ENCODE results near the gene ZNRD2.
A peak's percentile ranks its signal among the peaks of the same experiment; 100 is the strongest.

Gene ZNRD2

DNA sequence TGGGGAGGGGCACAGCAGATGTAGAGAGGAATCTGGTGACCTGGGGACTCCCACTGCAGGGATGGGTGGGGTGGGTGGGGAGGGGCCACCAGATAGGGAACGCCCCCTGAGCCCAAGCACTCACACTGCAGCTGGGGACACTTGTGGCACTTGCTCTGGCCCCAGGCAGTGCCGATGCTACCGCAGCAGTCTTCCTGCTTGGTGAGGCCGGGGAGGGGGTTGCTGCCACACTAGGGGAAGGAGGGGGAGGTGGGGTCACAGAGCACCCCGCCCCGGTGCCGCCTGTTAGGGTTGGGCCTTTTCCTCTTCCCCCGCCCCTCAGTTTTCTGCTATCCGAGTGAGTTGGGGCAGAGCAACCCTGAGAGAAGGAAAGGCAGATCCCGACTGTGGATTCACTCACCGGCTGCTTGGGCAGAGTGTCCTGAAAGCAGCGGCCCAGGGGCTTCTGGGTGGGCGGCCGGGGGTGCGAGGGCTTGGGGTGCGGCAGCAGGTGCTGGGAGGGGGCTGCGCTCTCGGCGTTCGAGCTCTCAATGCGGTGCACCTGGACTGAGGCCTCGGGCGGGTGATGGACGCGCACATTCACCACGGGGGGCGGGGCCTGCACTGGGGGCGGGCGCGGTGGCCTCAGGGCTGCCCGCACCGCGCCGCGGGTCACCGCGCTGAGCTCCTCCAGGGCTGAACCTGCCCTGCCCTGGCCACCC is 16.8 kb upstream of the ZNRD2 start:
- DNase-seq (ENCODE audit: low spot score), result no peak
- Histone ChIP-seq H3K4me3 (ENCODE audit: severe bottlenecking) (no peak overlapping the region), H3K4me1 (ENCODE audit: insufficient read depth, poor library complexity, severe bottlenecking) (peaks cover 23% of the 10 kb centered on the region), H3K27me3 (ENCODE audit: insufficient read depth, poor library complexity, severe bottlenecking) (no peaks in the 10 kb centered on the region), H3K36me3 (ENCODE audit: low read depth) (peaks cover 4% of the 10 kb centered on the region; the same call in 1 of the 2 replicates), H3K27ac (ENCODE audit: poor library complexity, severe bottlenecking) (no peak overlapping the region), H3K9me3 (ENCODE audit: severe bottlenecking) (no peaks in the 10 kb centered on the region)
- TF ChIP-seq, protein P1, sequence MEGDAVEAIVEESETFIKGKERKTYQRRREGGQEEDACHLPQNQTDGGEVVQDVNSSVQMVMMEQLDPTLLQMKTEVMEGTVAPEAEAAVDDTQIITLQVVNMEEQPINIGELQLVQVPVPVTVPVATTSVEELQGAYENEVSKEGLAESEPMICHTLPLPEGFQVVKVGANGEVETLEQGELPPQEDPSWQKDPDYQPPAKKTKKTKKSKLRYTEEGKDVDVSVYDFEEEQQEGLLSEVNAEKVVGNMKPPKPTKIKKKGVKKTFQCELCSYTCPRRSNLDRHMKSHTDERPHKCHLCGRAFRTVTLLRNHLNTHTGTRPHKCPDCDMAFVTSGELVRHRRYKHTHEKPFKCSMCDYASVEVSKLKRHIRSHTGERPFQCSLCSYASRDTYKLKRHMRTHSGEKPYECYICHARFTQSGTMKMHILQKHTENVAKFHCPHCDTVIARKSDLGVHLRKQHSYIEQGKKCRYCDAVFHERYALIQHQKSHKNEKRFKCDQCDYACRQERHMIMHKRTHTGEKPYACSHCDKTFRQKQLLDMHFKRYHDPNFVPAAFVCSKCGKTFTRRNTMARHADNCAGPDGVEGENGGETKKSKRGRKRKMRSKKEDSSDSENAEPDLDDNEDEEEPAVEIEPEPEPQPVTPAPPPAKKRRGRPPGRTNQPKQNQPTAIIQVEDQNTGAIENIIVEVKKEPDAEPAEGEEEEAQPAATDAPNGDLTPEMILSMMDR (IDR thresholded peaks at IDR 0.05; ENCODE audit: poor library complexity, severe bottlenecking), result no peak
- no peak for ATAC-seq (ENCODE audit: low read depth)

DNA sequence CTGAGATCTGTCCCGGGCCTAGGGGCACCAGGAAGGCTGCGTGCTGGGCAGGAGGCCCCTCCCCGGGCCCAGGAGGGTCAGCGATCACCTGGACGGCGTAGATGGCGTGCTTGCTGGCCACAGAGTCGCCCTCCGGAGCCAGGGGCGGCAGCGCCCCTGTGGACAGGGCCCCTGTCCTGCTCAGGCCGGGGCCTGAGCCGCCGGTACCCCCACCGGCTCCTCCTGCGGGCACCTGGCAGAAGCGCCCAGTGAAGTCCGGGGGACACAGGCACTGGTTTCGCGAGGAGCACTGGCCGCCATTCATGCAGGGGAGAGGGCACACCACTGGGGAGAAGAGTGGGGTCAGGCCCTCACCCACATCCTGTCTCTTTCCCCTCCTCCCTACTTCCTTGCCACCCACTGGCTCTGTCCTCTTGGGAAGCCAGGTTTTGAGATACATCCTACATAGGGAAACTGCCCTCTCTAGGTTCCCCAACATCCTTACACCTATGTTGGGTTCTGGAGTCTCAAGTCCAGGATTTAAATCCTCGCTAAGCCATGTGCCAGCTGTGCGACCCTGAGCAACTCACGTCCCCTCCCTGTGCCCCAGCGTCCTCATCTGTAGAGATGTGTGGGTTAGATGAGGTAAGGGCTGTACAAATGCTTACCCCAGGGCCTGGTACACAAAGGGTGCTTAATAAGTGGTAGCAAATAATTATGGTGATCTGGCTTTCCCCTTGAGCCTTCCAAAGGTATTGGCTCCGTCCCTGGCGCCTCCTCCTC is 16.0 kb upstream of the ZNRD2 start:
- H3K27me3 ChIP-seq (ENCODE audit: insufficient read depth, poor library complexity, severe bottlenecking), result no peaks in the 10 kb centered on the region
- peaks cover 4% of the 10 kb centered on the region; the same call in 1 of the 2 replicates for H3K36me3 ChIP-seq (ENCODE audit: low read depth)
- no peak overlapping the region for H3K4me3 ChIP-seq (ENCODE audit: severe bottlenecking)
- TF ChIP-seq, protein P1 (IDR thresholded peaks at IDR 0.05; ENCODE audit: poor library complexity, severe bottlenecking), result no peak
- ATAC-seq (ENCODE audit: low read depth) (no peak), DNase-seq (ENCODE audit: low spot score) (no peak)
- H3K9me3 ChIP-seq (ENCODE audit: severe bottlenecking), result no peaks in the 10 kb centered on the region
- H3K27ac ChIP-seq (ENCODE audit: poor library complexity, severe bottlenecking), result peak overlapping the region; percentile 85
- peaks cover 31% of the 10 kb centered on the region for H3K4me1 ChIP-seq (ENCODE audit: insufficient read depth, poor library complexity, severe bottlenecking)

DNA sequence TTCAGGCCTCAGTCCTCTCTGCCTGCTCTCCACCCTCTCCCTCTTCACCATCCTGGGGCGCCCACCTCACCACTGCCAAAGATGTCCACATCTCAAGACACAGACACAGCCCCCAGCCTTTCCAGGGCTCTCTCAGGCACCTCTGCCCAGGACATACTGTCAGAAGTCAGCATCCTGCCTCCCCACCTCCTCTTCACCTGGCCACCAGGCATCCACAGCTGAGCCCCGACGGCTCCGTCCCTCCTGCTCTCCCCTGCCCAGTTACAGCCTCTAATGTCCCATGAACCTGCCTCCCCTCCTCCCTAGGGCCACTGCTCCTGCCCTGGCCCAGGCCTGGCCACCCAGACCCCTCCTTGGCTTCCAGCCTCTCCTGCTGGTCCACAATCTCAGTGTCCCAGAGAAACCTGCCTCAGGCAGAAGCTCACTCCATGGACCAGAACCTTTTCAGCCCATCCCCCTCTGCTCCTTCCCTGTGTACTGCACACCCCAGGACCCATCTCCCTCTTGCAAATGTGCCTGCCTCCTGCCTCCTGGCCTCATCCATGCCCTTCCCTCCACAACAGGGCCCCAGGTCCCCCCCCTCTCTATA is 15.3 kb upstream of the ZNRD2 start:
- H3K4me1 ChIP-seq (ENCODE audit: insufficient read depth, poor library complexity, severe bottlenecking), result peaks cover 38% of the 10 kb centered on the region

DNA sequence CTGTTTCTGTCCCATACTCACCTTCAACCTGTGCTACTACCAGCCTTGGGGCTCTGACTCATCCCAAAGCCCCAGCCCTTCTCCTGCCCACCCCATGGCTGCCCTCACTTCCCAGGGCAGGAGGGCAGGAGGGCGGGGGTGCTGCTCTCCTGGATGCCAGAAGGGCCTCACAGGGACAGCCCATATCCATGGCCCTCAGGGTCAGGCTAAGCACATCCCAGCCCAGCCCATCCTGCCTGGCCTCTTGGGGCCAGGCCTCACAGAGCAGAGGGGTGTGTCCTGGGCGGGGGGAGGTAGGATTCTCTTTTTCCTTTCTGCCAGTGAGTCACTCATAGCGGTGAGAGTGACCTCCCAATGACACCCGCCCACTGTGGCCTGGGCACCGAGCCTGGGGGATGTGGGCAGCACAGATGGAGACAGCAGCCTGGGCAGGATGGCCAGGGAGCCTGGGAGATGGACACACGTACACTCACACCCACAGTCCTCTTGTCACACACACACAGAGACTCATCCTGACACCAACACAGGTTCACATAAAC is 14.5 kb upstream of the ZNRD2 start:
- peaks cover 46% of the 10 kb centered on the region for H3K4me1 ChIP-seq (ENCODE audit: insufficient read depth, poor library complexity, severe bottlenecking)
- DNase-seq (ENCODE audit: low spot score) (peak; percentile 88), ATAC-seq (ENCODE audit: low read depth) (peak; percentile 64)
- H3K27me3 ChIP-seq (ENCODE audit: insufficient read depth, poor library complexity, severe bottlenecking), result no peaks in the 10 kb centered on the region
- no peaks in the 10 kb centered on the region for H3K36me3 ChIP-seq (ENCODE audit: low read depth)
- TF ChIP-seq, protein P1 (IDR thresholded peaks at IDR 0.05; ENCODE audit: poor library complexity, severe bottlenecking), result no peak
- no peak overlapping the region for H3K4me3 ChIP-seq (ENCODE audit: severe bottlenecking)
- peak overlapping the region; percentile 85 for H3K27ac ChIP-seq (ENCODE audit: poor library complexity, severe bottlenecking)
- no peaks in the 10 kb centered on the region for H3K9me3 ChIP-seq (ENCODE audit: severe bottlenecking)

More for the DNA sequence above, 15.3 kb upstream of the ZNRD2 start:
- no peak overlapping the region for H3K4me3 ChIP-seq (ENCODE audit: severe bottlenecking)
- TF ChIP-seq, protein P1 (IDR thresholded peaks at IDR 0.05; ENCODE audit: poor library complexity, severe bottlenecking), result no peak
- DNase-seq (ENCODE audit: low spot score) (no peak), ATAC-seq (ENCODE audit: low read depth) (no peak)
- no peaks in the 10 kb centered on the region for H3K27me3 ChIP-seq (ENCODE audit: insufficient read depth, poor library complexity, severe bottlenecking)
- no peaks in the 10 kb centered on the region for H3K9me3 ChIP-seq (ENCODE audit: severe bottlenecking)
- peak overlapping the region; percentile 85 for H3K27ac ChIP-seq (ENCODE audit: poor library complexity, severe bottlenecking)
- H3K36me3 ChIP-seq (ENCODE audit: low read depth), result peaks cover 3% of the 10 kb centered on the region; the same call in 1 of the 2 replicates
